Activated CD8-positive, alpha-beta T cell treated with anti-CD3 and anti-CD28 coated beads, Interleukin-2, amount 10 ng/mL, durations not matched to agents 7 days and 5 days (primary cell): ENCODE results near the gene NUDCD2. TPM values are rescaled to one million over a fixed set of nuclear protein-coding genes. Genes with fewer than 3 reads are reported as not detected.
"Not testable (repeated sequence)": the region's sequence is repeated elsewhere in the genome, so short reads cannot be mapped to it uniquely, and the experiment has no call there.

Source experiments
- ATAC-seq: fragments of 150-1000 bp; cut with Tn5 transposase; one replicate; pipeline ENCODE4 v1.10.0; 2021; ENCODE audit warnings: moderate library complexity
- CTCF ChIA-PET: fragments of 350-600 bp; sonication (Branson Sonifier 250); formaldehyde crosslinking; loops from one replicate; lab custom pipeline; 2021; ENCODE audit warnings: antibody characterized with exemption; lab: Charles Lee
- POLR2A ChIA-PET: fragments of 350-600 bp; sonication (Branson Sonifier 250); formaldehyde crosslinking; loops from one replicate; lab custom pipeline; 2021; ENCODE audit warnings: antibody characterized with exemption; lab: Charles Lee
- DNase-seq: peaks from one replicate; pipeline ENCODE4 v3.0.0-alpha.2; 2020
- H3K27ac Mint-ChIP-seq: one replicate; pipeline ENCODE4 v1.8.0; 2021; ENCODE audit warnings: mild to moderate bottlenecking, mixed read lengths
- H3K27me3 Mint-ChIP-seq: one replicate; pipeline ENCODE4 v1.8.0; 2021; ENCODE audit warnings: low read depth, mixed read lengths
- H3K36me3 Mint-ChIP-seq: one replicate; pipeline ENCODE4 v1.8.0; 2021; ENCODE audit warnings: low read depth, mixed read lengths
- H3K4me1 Mint-ChIP-seq: one replicate; pipeline ENCODE4 v1.8.0; 2021; ENCODE audit warnings: low read depth, mixed read lengths
- H3K4me3 Mint-ChIP-seq: one replicate; pipeline ENCODE4 v1.8.0; 2021; ENCODE audit warnings: mild to moderate bottlenecking, mixed read lengths
- H3K9me3 Mint-ChIP-seq: one replicate; pipeline ENCODE4 v1.8.0; 2022; ENCODE audit warnings: mixed read lengths; ENCODE audit not compliant: insufficient read depth
- total RNA-seq, 2 experiments: library from RNA; stranded (reverse); gene quantifications; one replicate each; pipeline ENCODE4 v1.2.3, GENCODE V29; 2021

The NUDCD2 gene
- total RNA-seq, 2 experiments from 2014 or later = 37.3 to 43.4 TPM

DNA sequence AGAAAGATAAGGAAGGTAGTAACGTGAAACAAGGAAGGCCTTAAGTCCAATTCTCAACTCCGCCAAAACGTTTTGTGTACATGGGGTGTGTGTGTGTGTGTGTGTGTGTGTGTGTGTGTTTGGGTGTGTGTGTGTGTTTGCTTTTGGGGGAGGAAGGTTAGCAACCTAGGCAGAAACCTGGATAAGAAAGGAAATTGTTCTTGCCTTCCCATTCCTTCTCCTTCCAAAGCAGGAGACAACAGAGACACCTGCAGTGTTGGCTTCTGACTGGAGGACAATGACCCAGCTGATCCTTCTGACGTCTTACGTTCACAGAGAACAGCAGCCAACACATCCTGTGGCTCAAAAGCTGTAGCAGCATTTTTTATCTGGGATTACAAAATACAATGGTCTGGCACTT is 26.6 kb downstream of the NUDCD2 start:
- DNase-seq = no peak
- Mint-ChIP-seq H3K4me3 (no peak overlapping the region), H3K4me1 (peaks cover 17% of the 10 kb centered on the region), H3K27ac (no peak overlapping the region), H3K27me3 (peaks cover 18% of the 10 kb centered on the region), H3K36me3 (peaks cover 3% of the 10 kb centered on the region), H3K9me3 (no peaks in the 10 kb centered on the region)
- no peak for ATAC-seq
- ChIA-PET POLR2A (interaction anchor here (1.2 kb wide), 2 partner anchors 25 to 27 kb away, joined by 3 read pairs; partner anchors contain the start of genes HMMR and NUDCD2), CTCF (interaction anchor here (1.5 kb wide), 1 partner anchor 25 kb away, joined by 6 read pairs; no protein-coding TSS in a partner anchor)

DNA sequence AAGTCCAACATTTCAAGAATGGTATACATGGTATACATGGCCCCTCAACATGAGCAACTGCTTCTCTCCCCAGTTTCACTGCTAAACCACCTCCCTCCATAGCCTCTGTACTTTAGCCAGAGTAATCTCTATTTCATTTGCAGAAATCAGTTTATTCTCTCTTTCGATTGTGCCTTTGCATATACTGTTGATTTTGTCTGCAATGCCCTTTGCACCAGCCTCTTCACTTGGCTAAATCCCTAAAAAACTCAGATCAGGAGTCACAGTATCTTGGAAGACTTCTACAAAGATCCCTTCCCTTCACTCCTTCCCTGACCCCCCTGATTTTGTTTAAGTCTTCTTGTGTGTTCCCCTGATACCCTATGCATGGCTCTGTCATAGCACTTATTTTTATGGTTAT is 27.4 kb downstream of the NUDCD2 start:
- Mint-ChIP-seq H3K9me3 (no peaks in the 10 kb centered on the region), H3K4me3 (no peak overlapping the region), H3K27ac (no peak overlapping the region), H3K4me1 (peaks cover 14% of the 10 kb centered on the region), H3K27me3 (peaks cover 18% of the 10 kb centered on the region), H3K36me3 (no peaks in the 10 kb centered on the region)
- CTCF ChIA-PET = no interaction called here
- DNase-seq = no peak
- POLR2A ChIA-PET = no interaction called here
- no peak for ATAC-seq

DNA sequence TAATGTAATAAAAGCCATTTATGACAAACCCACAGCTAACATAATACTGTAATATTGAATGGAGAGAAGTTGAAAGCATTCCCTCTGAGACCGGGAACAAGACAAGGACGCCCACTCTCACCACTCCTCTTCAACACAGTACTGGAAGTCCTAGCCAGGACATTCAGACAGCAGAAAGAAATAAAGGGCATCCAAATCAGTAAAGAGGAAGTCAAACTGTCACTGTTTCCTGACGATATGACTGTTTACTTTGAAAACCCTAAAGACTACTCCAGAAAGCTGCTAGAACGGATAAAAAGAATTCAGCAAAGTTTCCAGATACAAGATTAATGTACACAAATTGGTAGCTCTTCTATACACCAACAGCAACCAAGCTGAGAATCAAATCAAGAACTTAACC is 33.8 kb downstream of the NUDCD2 start:
- POLR2A ChIA-PET, ATAC-seq, H3K27me3 Mint-ChIP-seq, H3K4me1 Mint-ChIP-seq, H3K36me3 Mint-ChIP-seq, DNase-seq, H3K9me3 Mint-ChIP-seq, H3K27ac Mint-ChIP-seq, H3K4me3 Mint-ChIP-seq: not testable (repeated sequence)
- CTCF ChIA-PET = interaction anchor here (2.0 kb wide), 1 partner anchor 18 kb away, joined by 6 read pairs; no protein-coding TSS in a partner anchor

DNA sequence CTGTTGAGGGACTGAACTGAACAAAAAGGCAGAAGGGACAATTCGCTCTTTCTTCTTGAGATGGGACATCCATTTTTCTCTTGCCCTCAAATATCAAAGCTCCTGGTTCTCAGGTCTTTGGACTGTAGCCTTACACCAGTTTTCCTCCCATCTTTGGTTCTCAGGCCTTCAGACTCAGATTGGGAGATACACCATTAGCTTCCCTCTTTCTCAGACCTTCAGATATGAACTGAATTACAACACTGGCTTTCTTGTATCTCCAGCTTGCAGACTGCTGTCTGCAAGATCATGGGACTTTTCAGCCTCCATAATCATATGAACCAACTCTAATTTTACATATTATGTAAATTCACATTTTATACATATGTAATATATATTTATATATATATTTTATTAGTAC is 35.1 kb downstream of the NUDCD2 start:
- ATAC-seq (no peak), DNase-seq (no peak)
- Mint-ChIP-seq H3K9me3 (no peaks in the 10 kb centered on the region), H3K36me3 (no peaks in the 10 kb centered on the region), H3K27ac (no peak overlapping the region), H3K27me3 (peaks cover 10% of the 10 kb centered on the region), H3K4me3 (no peak overlapping the region), H3K4me1 (no peaks in the 10 kb centered on the region)
- ChIA-PET CTCF (interaction anchor here (1.3 kb wide), 1 partner anchor 16 kb away, joined by 6 read pairs; no protein-coding TSS in a partner anchor), POLR2A (interaction anchor here (0.7 kb wide), 1 partner anchor 13 kb away, joined by 3 read pairs; no protein-coding TSS in a partner anchor)

DNA sequence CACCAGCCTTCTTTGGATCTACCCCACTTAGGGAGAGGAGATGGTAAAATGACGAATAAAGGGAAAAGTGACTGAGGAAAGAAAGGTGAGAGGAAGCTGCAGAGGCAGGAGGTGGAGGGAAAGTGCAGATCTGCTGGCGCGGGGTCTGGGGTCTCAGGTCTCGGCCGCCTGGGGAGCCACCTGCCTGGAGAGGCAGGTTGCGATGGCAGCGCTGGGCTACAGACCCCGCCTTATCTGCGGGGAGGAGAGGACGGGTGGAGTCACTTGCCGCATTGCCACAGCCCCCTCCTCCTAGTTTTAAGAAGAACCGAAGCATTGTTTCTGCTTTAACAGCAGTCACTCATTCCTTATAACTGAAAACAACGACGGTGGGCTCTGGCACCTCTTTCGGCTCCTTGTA is 44.2 kb downstream of the NUDCD2 start:
- H3K36me3 Mint-ChIP-seq, H3K9me3 Mint-ChIP-seq, CTCF ChIA-PET, H3K27ac Mint-ChIP-seq, DNase-seq, ATAC-seq, H3K4me1 Mint-ChIP-seq, H3K4me3 Mint-ChIP-seq, POLR2A ChIA-PET: not testable (repeated sequence)
- H3K27me3 Mint-ChIP-seq = peaks cover 15% of the 10 kb centered on the region

DNA sequence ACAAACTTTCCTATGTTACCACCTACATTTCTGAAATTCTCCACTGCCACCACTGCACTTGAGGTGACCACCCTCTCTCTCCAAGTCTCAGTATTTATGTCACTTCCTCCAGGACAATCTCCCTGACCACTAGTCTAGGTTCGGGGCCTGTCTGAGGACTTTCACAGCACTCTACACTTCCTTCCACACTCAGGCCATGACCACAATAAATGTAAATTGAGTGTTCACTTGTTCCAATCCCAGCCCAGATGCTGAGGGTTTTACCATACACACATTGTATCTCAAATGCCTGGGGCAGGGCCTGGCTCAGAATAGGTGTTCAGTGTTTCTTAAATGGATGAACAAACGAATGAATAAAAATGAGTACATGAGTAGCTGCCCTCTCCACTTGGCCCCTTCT is 49.4 kb downstream of the NUDCD2 start:
- Mint-ChIP-seq H3K27me3 (peaks cover 17% of the 10 kb centered on the region), H3K4me3 (no peak overlapping the region), H3K27ac (no peak overlapping the region), H3K4me1 (peaks cover 11% of the 10 kb centered on the region), H3K9me3 (no peaks in the 10 kb centered on the region), H3K36me3 (no peaks in the 10 kb centered on the region)
- no peak for ATAC-seq
- POLR2A ChIA-PET = no interaction called here
- no peak for DNase-seq
- CTCF ChIA-PET = interaction anchor here (3.1 to 4.0 kb wide), 2 partner anchors 20 to 104 kb away, joined by 14 to 18 read pairs; no protein-coding TSS in a partner anchor

DNA sequence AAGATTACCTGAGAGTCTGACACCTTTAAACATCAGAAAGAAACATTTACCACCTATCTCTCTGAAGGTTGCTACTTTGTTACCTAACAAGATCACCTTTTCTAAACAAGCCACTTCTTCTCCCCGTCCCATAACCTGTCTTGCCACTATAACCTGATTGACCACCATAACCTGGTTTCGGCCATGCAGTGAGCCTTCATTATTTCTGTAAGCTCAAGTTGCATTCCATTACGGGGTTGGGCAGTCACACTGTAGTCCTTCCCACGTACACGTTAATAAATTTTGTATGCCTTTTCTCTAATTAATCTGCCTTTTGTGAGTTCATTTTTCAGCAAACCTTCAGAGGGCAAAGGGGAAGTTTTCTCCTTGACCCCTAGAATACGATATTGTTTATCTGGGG is 50.5 kb downstream of the NUDCD2 start:
- ChIA-PET POLR2A (no interaction called here), CTCF (interaction anchor here (0.6 to 4.0 kb wide), 15 partner anchors 10 to 1866 kb away, joined by 3 to 25 read pairs (median 7); partner anchors contain the start of gene CCNG1)
- peaks cover 14% of the 10 kb centered on the region for H3K27me3 Mint-ChIP-seq
- no peak for DNase-seq
- no peaks in the 10 kb centered on the region for H3K9me3 Mint-ChIP-seq
- ATAC-seq = no peak
- H3K4me3 Mint-ChIP-seq = no peak overlapping the region
- H3K27ac Mint-ChIP-seq = no peak overlapping the region
- H3K4me1 Mint-ChIP-seq = peaks cover 11% of the 10 kb centered on the region
- no peaks in the 10 kb centered on the region for H3K36me3 Mint-ChIP-seq

DNA sequence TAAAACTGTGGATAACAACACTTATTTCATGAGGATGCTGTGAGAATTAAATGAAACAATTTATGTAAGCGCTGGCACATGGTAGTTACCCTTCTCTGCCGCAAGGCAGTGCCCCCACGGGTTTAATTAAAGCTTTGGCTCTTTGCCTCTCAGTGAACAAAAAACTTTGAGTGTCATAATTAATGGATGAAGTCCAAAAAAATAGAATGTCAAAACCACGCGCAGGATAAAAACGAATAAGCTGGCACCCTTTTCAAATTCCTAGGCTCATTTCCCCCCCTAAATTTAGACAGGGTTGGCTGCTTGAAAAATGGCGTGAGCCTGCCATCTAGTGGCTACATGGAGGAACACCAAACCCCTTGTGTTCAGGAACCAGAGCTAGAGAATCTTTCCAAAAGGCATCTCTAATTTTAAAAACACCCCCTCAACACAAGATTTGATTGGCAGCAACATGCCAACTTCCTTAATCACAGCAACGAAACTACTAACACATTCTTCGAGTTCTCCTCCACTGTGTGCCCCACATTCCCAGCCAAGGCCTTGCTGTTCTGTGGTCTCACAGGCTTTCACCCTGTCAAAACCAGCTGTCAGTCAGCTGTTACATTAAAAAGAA is 51.5 kb downstream of the NUDCD2 start:
- Mint-ChIP-seq H3K4me3 (no peak overlapping the region), H3K36me3 (no peaks in the 10 kb centered on the region), H3K27me3 (peaks cover 11% of the 10 kb centered on the region), H3K9me3 (no peaks in the 10 kb centered on the region), H3K4me1 (peaks cover 11% of the 10 kb centered on the region), H3K27ac (no peak overlapping the region)
- ChIA-PET POLR2A (no interaction called here), CTCF (interaction anchor here (0.7 to 4.0 kb wide), 31 partner anchors 9 to 1865 kb away, joined by 3 to 25 read pairs (median 5); partner anchors contain the start of genes CCNG1, HMMR and NUDCD2)
- ATAC-seq (peak; percentile 91), DNase-seq (peak; percentile 68)

DNA sequence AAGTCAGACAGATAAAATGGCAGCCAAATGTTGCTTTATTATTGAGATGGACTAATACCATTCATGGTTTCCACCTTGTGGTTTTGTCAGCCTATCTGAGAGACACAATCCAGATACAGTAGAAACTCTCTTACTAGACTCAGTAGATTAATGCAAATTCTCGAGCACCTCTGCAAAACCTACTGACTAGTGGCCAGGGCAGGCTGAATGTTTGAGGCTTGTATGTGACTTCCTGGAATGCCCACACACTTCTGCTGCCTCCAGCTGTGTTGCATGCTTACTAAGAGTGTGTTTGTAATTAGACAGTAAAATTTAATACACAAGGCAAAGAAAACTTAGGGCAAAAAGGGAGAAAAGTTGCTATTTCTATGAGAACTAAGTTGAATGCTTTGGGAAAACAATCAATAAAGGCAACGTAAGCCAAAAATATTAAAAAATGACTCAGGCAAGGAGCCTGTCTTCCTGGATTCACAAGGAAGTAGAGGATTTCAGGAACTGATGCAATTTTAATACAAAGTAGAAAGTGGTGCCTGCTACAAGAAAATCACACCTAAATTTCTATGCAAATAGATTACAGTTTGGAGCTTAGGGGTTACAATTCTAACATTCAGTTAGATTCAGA is 52.8 kb downstream of the NUDCD2 start:
- Mint-ChIP-seq H3K36me3 (no peaks in the 10 kb centered on the region), H3K4me3 (no peak overlapping the region), H3K9me3 (no peaks in the 10 kb centered on the region), H3K4me1 (peaks cover 11% of the 10 kb centered on the region), H3K27ac (no peak overlapping the region), H3K27me3 (peaks cover 10% of the 10 kb centered on the region)
- DNase-seq = no peak
- no peak for ATAC-seq
- CTCF ChIA-PET = interaction anchor here (0.8 to 4.0 kb wide), 6 partner anchors 10 to 101 kb away, joined by 3 to 25 read pairs (median 12); no protein-coding TSS in a partner anchor
- POLR2A ChIA-PET = no interaction called here

DNA sequence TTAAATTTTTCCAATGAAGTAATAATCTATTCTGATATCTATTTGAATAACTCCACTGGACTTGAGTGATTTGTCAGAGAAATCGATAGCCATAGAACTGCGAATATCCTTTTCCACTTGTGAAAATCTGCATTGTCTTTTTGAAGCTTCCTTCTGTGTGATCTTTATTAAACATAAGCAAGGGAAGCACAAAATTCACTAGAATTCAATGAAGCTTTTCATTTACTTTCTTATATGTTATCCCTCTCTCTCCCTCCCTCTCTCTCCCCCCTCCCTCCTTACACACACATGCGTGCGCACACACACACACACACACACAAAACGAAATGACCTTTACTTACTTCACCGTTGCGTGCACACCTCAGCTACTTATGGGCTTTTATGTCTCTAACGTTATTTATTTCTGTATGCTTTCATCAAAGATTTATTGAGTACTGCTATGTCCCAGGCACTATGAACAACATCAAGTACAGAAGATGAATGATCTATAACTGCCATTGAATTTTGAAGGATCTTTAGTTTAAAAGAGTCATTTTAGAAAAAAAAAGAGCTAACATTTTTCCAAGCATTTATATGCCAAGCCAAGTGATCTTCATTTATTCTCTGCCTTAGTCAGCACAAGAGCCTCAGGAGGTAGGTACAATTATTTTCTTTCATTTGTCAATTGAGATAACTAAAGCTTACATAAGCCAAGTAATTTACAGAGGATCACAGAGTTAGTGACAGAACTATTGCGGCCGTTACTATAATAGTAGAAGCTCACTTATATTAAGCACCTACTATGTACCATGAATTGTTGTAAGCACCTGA is 55.3 kb downstream of the NUDCD2 start:
- Mint-ChIP-seq H3K36me3 (no peaks in the 10 kb centered on the region), H3K9me3 (no peaks in the 10 kb centered on the region), H3K27ac (no peak overlapping the region), H3K4me3 (no peak overlapping the region), H3K27me3 (peaks cover 9% of the 10 kb centered on the region), H3K4me1 (peaks cover 11% of the 10 kb centered on the region)
- ATAC-seq = no peak
- ChIA-PET POLR2A (no interaction called here), CTCF (interaction anchor here (1.3 kb wide), 1 partner anchor 8 kb away, joined by 4 read pairs; no protein-coding TSS in a partner anchor)
- DNase-seq = no peak

DNA sequence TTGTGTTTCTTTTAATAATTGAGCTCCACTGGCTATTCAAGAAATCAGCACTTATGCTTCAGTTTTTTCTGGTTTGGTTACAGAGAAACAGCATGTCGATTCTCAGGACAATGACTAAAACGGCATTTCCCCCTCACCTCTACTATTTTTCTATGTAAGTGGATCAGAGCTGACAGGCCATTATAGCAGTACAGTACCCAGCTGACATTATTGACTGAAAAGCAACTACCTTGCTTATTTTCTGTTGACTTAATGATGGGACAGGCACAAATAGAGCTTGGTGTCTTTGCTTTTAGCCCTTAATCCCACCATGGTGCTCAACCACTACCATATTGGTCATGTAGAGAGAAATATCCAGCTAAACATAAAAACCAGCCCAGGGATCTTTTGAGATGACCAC is 57.9 kb downstream of the NUDCD2 start:
- Mint-ChIP-seq H3K27me3 (peaks cover 13% of the 10 kb centered on the region), H3K9me3 (no peaks in the 10 kb centered on the region), H3K4me3 (no peak overlapping the region), H3K27ac (no peak overlapping the region), H3K36me3 (no peaks in the 10 kb centered on the region), H3K4me1 (peaks cover 2% of the 10 kb centered on the region)
- CTCF ChIA-PET = interaction anchor here (0.7 kb wide), 1 partner anchor 53 kb away, joined by 3 read pairs; no protein-coding TSS in a partner anchor
- POLR2A ChIA-PET = no interaction called here
- DNase-seq = no peak
- ATAC-seq = no peak
